ENCODE results near the gene DALRD3.

DALRD3 gene, protein sequence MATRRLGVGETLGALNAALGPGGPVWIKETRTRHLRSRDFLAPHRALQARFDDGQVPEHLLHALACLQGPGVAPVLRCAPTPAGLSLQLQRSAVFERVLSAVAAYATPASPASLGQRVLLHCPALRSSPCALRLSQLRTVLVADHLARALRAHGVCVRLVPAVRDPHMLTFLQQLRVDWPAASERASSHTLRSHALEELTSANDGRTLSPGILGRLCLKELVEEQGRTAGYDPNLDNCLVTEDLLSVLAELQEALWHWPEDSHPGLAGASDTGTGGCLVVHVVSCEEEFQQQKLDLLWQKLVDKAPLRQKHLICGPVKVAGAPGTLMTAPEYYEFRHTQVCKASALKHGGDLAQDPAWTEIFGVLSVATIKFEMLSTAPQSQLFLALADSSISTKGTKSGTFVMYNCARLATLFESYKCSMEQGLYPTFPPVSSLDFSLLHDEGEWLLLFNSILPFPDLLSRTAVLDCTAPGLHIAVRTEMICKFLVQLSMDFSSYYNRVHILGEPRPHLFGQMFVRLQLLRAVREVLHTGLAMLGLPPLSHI

DNA sequence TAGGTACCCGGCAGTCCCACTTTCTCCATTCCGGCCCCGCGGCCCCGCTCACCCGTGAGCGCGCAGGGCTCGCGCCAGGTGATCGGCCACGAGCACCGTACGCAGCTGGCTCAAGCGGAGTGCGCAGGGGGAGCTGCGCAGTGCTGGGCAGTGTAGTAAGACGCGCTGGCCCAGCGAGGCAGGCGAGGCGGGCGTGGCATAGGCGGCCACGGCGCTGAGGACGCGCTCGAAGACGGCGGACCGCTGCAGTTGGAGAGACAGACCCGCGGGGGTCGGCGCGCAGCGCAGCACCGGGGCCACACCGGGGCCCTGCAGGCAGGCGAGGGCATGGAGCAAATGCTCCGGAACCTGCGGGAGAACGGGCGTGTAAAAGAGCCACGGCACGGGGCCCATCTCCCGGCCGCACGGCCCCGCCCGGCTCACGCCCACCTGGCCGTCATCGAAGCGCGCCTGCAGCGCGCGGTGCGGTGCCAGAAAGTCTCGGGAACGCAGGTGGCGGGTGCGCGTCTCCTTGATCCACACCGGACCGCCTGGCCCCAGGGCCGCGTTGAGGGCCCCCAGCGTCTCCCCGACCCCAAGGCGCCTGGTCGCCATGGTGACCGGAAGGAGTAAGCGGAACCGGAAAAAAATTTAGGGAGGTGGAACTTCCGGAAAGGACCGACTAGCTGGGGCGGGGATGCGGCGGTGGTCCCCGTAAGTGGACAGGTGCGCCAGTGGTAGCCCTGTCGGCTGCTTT lies at the start of gene DALRD3:
DALRD3 (minus strand) TSS at position 610 of the 736 bp plus-strand sequence; CDS start at position 594, 16 bp downstream.
- peak; percentile 54 for DNase-seq

DNA sequence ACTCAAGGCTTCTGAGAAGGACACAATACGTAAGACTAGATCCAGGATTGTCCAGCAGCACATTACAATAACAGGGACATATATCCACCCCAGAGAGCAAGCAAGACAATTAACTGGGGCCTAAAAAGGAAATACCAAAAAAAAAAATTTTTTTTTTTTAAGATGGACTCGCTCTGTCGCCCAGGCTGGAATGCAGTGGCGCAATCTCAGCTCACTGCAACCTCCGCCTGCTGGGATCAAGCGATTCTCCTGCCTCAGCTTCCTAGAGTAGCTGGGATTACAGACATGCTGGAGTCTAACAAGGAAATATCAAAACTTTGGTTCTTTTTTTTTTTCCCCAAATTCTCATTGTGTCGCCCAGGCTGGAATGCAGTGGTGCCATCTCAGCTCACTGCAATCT lies 39.6 kb upstream of the DALRD3 start:
- no peak for DNase-seq

DNA sequence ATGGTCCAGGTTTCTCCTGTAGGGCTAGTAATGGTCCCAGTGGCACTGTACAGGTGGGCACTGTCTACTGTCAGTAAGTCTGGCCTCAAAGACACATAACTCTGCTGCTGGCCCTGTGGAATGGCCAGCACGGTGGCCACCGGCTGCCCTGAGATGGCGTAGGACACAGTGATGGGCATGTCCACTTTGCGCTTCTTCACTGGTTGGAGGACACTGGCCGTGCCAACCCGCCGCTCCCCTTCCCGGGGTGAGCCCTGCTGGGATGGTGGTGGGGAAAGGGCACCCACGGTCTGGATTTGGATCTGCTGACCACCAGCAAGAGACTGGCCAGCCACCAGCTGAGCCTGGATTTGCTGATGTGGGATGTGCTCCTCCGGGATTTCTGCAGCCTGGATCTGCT lies 38.9 kb upstream of the DALRD3 start:
- no peak for DNase-seq

DNA sequence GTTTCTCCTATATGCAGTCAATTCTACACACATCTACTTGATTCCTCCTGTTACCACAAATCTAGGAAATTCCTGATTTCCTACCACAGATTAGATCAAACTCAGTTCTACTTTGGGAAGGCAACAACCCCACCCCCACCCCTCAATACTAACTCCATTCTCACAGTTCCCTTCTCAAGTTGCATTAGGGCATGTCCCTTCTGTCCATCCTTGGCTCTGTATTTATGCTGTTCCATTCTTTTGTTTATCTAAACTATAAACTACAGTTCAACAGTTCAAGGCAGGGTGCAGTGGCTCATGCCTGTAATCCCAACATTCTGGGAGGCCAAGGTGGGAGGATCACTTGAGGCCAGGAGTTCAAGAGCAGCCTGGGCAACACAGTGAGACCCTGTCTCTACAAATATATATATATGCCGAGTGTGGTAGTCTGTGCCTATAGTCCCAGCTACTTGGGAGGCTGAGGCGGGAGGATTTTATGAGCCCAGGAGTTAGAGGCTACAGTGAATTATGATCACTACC lies 36.0 kb upstream of the DALRD3 start:
- no peak for DNase-seq

DNA sequence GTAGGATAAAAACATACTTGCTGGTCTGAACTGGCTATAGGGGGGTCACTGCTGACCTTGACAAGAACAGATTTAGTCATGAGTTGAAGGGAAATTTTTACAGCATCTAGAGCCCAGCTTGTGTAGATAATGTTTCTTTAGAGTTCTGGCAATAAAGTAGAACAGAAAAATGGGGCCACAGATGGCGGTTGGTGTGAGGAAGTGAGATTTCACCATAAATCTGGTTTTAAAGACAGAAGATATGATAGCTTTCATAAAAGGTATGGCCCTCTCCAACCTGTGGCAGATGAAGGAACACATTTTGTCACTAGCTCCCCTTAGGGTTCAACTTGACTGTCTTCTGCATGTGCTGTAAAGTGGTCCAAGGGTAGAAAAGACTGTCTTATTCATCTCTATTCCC lies 35.2 kb upstream of the DALRD3 start:
- DNase-seq = no peak

DNA sequence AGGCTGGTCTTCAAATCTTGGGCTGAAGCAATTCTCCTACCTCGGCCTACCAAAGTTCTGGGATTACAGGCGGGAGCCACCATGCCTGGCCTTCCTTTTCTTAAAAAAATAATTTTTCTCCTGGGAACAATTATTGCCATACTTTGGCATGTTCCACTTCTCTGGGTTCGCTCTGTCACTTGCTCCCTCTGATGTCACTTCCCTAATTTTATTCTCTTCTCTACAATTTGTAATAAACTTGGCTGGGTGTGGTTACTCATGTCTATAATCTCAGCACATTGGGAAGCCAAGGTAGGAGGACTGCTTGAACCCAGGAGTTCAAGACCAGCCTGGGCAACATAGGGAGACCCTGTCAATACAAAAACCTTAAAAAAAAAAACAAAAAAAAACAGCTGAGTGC lies 16.9 kb upstream of the DALRD3 start:
- DNase-seq = no peak

DNA sequence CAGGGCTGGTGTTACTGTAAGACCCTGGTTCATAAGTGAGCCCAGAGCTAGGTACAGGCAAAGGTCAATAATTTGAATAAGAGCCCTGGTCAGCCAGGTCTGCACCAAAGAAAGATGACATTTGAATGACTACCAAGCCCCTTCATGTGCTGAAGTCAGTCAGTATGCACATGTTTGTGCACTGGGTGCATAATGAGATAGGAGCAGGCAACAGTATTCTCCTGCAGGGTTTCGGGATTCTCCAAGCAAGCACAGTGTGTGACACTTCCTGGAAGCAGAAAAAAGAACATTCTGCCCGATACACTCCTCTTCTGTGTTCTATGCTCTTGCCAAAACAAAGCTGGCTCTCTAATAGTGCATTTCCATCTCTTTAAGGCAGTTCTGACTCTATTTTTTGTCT lies 16.3 kb upstream of the DALRD3 start:
- DNase-seq = no peak

DNA sequence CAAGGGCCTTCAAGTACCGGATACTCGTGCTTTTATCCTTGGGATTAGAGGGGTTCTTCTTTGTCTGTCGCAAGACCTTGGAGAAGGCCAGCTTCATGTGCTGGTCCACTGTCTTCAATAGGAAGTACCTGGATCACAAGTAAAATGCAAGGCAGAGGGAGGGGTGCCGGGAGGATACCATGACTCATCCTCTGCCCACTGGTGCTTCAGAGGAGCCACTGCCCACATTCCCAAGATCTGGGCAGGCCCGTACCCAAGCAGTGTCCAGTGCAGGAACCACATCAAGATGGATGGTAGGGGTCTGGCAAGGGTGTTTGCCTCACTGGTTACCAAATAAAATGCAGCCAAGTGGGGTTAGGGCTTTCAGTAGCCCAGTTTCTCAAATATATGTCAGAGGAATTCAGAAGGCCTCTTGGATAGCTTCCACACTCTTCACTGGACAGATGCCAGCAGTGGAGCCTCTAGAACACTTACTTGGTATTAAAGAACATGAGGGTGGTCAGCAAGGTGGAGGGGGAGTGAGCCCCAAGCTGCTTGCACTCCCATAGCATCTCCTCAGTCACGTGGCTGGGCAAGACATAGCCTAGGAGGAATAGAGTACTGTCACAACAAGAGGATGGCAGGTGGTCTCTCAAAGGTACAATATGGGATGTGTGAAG lies 14.4 kb upstream of the DALRD3 start:
- DNase-seq = no peak

DNA sequence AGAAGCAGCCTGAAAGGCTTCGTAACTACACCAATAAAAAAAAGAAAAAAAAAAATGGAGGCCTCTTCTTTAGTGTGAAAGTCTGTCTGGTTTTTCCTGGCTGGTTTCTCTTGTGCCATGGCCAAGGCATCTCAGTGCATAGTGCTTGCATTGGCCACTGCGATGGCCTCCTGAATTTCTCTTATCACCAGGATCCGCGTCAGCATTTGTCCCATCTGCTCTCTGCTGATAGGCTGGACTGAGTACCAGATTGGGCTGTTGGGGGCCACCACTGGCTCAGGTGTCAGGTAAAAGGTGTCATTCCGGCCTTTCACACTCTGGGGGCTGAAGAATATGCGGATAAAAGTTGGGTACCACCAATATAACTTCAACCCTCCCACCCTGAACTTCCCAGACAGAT lies 11.9 kb upstream of the DALRD3 start:
- DNase-seq = no peak

DNA sequence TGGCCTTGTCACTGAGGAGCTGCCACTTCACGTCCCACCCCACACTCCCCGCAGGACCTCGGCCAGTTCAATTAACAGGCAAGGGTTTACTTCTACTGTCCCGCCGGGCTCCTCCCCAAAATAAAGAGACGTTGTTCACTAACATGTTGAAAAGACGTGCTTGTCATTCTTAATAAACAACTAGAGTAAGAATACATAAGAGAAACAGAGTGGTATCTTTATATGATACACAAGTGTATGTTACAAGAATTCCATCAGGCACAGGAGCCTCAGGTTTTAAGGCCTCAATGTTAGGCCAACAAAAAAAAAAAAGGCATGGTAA lies 11.1 kb upstream of the DALRD3 start:
- no peak for DNase-seq

DNA sequence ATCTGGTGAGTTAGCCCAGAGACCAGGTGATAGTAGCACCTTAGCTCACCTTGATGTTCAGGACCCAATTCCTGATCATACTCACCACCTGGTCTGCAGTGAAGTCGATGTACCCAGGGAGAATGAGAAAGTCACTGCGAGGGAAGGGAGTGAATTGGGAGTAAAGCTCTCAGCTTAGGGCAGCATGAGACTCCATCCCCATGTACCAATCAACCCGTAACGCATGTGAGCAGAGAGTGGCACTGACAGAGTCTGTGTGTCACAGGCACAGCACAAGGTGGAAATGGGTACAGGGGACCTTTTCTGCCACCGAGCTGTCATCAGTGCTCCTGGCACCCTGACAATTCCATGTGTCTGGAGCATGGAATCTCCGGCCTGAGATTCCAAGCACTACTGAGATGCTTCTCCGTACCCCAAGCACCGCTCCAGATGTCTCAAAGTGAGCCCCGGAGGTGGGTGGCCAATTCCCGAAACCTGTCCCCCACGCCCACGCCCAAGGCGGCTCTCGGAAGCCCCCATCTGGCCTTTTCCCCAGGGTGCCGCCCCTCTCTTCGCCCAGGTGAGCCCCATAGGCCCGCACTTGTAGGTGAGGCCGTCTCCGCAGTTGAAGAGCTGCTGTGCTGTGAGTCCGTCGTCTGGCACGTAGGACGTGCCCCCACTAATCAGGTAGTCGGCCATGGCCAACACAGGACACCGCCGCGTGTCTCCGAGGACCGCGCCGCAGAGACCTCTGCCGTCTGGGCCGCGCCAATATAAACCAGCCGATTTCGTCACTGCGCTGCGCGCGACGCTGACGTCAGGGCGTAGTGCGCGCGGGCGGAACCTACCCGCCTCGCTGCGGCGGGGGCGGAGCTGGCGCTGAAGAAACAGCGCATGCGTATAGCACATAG lies 10.5 kb upstream of the DALRD3 start, which contains the start of gene IMPDH2:
IMPDH2 (minus strand) TSS at position 726 of the 890 bp plus-strand sequence; CDS start at position 678, 48 bp downstream.
- DNase-seq = peak; percentile 95

DNA sequence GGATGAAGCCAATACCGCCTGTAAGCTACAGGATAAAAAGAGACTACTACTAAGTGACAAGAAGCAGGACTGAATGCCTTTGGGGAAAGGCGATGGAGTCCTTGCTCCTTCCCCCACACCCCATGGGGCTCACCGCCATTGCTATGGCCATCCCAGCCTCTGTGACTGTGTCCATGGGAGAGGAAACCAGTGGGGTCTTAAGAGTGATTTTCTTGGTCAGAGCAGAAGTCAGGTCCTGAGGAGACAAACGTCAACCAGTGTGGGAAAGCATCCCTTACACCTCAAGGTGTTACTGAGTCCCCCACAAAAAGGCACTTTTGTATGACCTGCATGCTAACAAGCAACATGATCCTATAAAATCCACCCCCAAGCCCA lies 9.9 kb upstream of the DALRD3 start:
- DNase-seq = no peak

DNA sequence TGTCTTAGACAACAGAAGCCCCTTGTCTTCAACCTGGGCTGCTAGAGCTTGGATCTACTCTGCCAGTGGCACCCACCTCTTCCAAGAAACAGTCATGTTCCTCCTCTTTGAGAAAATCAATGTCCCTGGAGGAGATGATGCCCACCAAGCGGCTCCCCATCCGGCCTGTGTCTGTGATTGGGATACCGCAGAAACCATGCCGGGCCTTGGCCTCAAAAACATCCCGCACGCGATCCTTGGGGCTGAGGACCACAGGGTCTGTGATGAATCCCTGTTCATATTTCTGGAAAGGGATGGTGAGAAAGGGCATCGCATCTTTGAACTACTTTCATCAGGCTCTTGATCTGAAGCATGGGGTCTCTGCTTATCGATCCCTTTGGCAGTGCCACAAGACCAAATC lies 9.3 kb upstream of the DALRD3 start:
- DNase-seq = no peak

DNA sequence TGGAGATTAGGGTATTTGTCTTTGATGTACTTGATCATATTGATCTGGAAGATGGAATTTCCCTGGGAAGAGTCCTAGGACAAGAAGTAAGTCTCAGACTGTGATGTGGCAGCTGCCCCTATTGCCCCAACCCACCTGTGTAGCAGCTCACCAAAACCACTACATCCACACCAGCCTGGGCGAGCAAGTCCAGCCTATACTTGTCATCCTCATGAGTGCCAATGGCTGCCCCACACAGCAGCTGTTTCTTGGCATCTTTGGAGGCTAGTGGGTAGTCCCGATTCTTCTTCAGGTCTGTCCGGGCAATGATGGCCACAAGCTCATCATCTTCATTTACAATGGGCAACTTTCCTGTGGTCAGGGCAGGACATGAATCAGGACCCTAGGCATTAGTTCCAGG lies 8.2 kb upstream of the DALRD3 start:
- DNase-seq = no peak

DNA sequence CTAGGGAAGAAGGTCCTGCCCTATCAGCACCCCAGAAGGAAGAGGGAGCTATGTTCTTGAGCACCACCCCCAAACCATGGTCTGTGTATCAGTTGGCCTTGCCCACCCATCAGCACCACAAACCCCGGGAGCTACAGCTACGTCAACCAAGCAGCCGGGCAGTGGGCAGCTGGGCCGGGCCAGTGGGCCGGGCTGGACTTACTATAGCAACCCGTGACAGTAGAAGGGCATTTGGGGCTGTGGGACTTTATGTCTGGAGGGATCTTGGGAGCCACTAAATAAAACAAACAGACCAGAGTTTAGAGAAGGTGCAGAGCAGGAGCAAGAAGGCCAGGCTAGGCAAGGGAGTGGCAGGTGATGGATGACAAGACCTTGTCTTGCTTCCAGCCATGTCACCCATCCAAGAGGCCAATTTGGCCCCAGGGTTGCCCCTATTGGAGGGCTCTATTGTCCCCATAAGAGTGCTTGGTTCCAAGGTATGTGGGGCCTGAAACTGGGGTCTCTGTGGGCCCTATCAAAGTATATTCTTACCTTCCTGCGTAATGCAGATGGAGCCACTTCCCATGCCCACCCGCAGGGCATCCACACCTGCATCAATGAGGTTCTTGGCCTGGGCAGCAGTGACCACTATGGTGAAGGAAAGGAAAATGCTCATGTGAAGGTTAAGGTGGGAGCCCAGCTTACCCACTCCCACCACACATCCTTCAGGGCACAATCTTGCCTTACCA lies 7.6 kb upstream of the DALRD3 start:
- DNase-seq = no peak

DNA sequence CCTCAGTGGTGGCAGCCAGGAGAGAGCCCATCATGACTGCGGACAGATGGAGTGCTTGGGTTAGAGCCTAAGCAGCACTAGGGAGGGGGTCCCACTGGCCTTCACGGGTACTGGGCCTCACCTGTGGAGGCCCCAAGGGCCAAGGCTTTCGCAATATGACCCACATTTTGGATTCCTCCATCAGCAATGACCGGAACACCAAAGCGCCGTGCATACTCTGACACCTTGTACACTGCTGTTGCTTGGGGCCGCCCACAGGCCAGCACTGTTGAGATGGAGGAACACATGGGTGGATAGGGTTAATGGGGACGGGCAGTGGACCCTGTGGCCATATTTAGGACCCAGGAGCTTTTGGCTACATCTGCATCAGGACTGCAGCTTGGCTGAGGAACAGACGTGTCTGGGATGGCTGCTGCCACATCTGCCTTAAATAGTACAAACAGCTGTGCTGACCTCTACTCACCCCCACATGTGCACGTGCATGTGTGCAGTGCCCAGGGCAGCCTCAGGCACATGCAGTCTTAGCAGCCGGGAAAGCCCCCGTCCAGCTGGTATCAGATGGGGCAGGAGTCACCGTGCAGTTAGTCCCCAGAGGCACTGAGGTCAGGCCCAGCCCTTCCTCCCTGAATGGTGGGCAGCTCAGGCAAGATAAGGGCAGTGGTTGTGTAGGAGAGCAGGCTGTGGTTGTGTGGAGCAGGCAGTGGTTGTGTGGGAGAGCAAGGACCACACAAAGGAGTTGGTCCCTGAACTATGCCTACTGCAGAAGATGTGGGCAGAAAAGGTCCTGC lies 6.8 kb upstream of the DALRD3 start:
- DNase-seq = no peak

DNA sequence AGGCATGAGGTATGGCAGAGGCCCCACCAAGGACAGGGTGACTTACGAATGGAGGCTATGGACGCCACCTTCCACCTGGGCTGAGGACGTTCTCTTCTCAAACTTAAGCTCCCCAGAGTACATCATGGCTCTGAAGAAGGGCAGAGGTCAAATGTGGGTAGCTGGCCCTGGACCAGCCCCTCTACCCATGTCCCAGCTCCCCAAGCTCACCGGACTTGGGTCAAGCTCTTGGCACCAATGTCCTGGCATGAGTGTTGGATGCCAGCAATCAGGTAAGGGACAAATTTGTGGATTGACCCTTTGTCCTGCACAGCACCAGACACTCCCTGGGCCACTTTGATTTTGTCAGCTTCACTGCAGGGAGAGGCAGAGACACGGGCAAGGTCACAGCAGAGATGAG lies 6.1 kb upstream of the DALRD3 start:
- no peak for DNase-seq

DNA sequence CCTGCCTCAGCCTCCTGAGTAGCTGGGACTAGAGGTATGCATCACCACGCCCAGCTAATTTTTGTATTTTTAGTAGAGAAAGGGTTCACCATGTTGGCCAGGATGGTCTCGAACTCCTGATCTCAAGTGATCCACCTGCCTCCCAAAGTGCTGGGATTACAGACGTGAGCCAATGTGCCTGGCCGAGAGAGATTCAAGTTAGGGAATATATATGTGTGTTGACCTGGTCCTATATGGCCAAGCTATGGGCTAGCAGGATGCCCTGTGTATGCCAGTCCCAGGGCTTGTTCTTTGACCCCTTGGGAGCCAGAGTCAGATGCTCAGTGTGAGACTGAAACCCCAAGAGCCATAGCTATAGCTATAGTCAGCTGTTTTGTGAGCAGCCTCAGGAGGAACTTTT lies 5.4 kb upstream of the DALRD3 start:
- DNase-seq = no peak

DNA sequence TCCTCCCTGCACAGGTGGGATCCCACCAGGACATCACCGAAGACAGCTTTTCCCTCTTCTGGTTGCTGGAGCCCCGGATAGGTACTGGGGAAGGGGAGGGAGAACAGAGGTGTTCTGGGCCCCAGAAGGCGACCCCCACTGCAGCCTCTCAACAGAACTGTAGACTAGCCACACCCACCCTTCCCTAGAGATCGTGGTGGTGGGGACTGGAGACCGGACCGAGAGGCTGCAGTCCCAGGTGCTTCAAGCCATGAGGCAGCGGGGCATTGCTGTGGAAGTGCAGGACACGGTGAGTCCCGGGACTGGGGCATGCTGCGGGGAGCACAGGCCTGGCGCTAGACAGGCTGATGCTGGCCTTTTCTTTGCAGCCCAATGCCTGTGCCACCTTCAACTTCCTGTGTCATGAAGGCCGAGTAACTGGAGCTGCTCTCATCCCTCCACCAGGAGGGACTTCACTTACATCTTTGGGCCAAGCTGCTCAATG lies 4.3 kb upstream of the DALRD3 start:
- no peak for DNase-seq

DNA sequence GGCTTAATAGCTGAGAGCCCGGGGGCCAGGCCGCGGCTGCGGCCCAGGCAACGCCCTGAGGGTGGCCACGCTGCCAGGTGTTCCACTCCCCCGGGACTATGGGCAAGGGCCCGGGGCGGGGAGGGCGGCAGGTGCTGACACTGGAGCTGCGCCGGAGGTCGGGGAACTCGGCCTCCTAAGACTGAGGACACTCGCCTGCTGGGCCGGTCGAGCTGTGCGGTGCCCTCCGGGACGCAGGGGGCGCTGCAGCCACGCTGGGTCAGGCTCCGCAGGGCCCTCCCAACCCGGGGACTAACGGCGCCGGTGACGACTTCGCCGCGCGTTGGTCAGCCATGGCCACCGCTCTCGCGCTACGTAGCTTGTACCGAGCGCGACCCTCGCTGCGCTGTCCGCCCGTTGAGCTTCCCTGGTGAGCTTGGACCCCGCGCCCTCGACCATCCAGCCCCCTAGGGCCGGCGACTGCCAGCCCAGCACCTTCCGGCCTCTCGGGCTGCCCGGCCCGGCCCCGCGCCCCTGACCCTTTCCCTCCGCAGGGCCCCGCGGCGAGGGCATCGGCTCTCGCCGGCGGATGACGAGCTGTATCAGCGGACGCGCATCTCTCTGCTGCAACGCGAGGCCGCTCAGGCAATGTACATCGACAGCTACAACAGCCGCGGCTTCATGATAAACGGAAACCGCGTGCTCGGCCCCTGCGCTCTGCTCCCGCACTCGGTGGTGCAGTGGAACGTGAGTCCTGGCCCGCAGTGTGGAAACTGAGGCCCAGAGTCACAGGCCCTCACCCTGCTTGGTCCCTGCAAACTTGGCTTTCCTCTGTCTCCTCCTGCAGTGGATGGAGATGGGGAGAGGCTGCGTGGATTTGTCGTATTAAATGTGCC lies 3.7 kb upstream of the DALRD3 start, which contains the start of gene NDUFAF3:
NDUFAF3 (plus strand) TSS at position 309 of the 875 bp plus-strand sequence; CDS start at position 333, 24 bp downstream.
- peak; percentile 92 for DNase-seq

All from CD4-positive, alpha-beta T cell treated with Interferon gamma for 1 hour (primary cell).